Measurements from ENCODE around the gene AKNA.

Gene AKNA

GRCh38 chr9:114405294-114406034 is 17.7 kb upstream of the AKNA start:
- TF ChIP-seq TAF1 (IDR thresholded peaks at IDR 0.05; ENCODE audit: borderline replicate concordance, insufficient read depth, low read length) = no peak

DNA sequence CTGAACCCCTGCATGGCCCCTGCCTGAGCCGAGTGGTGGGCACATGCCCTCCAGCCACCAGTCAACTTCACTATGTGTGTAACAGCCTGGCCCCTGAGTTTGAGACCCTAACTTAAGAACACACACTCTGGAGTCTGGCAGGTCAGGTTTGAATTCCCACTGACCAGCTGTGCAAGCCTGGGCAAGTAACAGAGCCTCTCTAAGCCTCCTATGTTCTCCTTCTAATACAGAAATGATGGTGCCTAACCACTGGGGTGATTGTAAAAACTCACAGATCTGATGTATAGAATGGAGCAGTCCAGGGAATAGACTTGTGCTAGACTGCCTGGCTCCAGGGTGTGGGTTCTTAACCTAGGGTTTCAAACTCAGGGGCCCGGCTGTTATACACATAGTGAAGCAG is 16.7 kb upstream of the AKNA start:
- TF ChIP-seq FOXP2 (optimal IDR thresholded peaks at IDR 0.05; ENCODE audit: borderline replicate concordance, extremely low read depth, extremely low read length, insufficient read depth) = no peak
- no peak for TF ChIP-seq SIN3A (IDR thresholded peaks at IDR 0.05; ENCODE audit: borderline replicate concordance, insufficient read depth, low read length)
- no peak for TF ChIP-seq TAF1 (IDR thresholded peaks at IDR 0.05; ENCODE audit: borderline replicate concordance, insufficient read depth, low read length)
- TF ChIP-seq POLR2AphosphoS5 (IDR thresholded peaks at IDR 0.05; ENCODE audit: low read depth, low read length) = no peak
- TF ChIP-seq, protein P1, sequence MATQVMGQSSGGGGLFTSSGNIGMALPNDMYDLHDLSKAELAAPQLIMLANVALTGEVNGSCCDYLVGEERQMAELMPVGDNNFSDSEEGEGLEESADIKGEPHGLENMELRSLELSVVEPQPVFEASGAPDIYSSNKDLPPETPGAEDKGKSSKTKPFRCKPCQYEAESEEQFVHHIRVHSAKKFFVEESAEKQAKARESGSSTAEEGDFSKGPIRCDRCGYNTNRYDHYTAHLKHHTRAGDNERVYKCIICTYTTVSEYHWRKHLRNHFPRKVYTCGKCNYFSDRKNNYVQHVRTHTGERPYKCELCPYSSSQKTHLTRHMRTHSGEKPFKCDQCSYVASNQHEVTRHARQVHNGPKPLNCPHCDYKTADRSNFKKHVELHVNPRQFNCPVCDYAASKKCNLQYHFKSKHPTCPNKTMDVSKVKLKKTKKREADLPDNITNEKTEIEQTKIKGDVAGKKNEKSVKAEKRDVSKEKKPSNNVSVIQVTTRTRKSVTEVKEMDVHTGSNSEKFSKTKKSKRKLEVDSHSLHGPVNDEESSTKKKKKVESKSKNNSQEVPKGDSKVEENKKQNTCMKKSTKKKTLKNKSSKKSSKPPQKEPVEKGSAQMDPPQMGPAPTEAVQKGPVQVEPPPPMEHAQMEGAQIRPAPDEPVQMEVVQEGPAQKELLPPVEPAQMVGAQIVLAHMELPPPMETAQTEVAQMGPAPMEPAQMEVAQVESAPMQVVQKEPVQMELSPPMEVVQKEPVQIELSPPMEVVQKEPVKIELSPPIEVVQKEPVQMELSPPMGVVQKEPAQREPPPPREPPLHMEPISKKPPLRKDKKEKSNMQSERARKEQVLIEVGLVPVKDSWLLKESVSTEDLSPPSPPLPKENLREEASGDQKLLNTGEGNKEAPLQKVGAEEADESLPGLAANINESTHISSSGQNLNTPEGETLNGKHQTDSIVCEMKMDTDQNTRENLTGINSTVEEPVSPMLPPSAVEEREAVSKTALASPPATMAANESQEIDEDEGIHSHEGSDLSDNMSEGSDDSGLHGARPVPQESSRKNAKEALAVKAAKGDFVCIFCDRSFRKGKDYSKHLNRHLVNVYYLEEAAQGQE (IDR thresholded peaks at IDR 0.05; ENCODE audit: insufficient read depth in 1 of 2, low read depth in 2 of 2, low read length in 2 of 2) = no peak

- TF ChIP-seq, protein P1 (IDR thresholded peaks at IDR 0.05; ENCODE audit: insufficient read depth in 1 of 2, low read depth in 2 of 2, low read length in 2 of 2) = no peak
- TF ChIP-seq TAF1 (IDR thresholded peaks at IDR 0.05; ENCODE audit: borderline replicate concordance, insufficient read depth, low read length) (no peak), FOXP2 (optimal IDR thresholded peaks at IDR 0.05; ENCODE audit: borderline replicate concordance, extremely low read depth, extremely low read length, insufficient read depth) (no peak), SIN3A (IDR thresholded peaks at IDR 0.05; ENCODE audit: borderline replicate concordance, insufficient read depth, low read length) (no peak), POLR2AphosphoS5 (IDR thresholded peaks at IDR 0.05; ENCODE audit: low read depth, low read length) (no peak)
Observed at GRCh38 chr9:114403153-114403756, 15.5 kb upstream of the AKNA start.

- no peak for TF ChIP-seq FOXP2 (optimal IDR thresholded peaks at IDR 0.05; ENCODE audit: borderline replicate concordance, extremely low read depth, extremely low read length, insufficient read depth)
- TF ChIP-seq SIN3A (IDR thresholded peaks at IDR 0.05; ENCODE audit: borderline replicate concordance, insufficient read depth, low read length) = no peak
- TF ChIP-seq, protein P1 (IDR thresholded peaks at IDR 0.05; ENCODE audit: insufficient read depth in 1 of 2, low read depth in 2 of 2, low read length in 2 of 2) = no peak
- no peak for TF ChIP-seq TAF1 (IDR thresholded peaks at IDR 0.05; ENCODE audit: borderline replicate concordance, insufficient read depth, low read length)
- no peak for TF ChIP-seq POLR2AphosphoS5 (IDR thresholded peaks at IDR 0.05; ENCODE audit: low read depth, low read length)
Observed at GRCh38 chr9:114401344-114401743, 13.6 kb upstream of the AKNA start.

DNA sequence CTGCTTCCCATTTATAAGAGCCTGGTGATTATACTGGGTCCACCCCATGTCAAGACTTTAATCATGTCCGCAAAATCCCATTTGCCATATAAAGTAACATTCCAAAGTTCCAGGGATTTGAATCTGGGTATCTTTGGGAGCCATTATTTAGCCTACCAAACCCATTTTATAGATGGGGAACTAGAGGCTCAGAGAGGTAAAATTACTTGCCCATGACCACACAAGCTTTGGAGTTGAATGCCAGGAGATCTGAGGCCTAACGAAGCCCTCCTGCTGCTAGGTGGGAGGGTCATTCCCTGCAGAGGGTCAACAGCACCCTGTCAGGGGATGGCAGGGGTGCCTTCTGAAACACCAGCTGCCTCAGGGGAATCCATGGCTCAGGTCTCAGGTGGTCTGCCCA is 13.0 kb upstream of the AKNA start:
- TF ChIP-seq SIN3A (IDR thresholded peaks at IDR 0.05; ENCODE audit: borderline replicate concordance, insufficient read depth, low read length) (no peak), FOXP2 (optimal IDR thresholded peaks at IDR 0.05; ENCODE audit: borderline replicate concordance, extremely low read depth, extremely low read length, insufficient read depth) (no peak), TAF1 (IDR thresholded peaks at IDR 0.05; ENCODE audit: borderline replicate concordance, insufficient read depth, low read length) (no peak), POLR2AphosphoS5 (IDR thresholded peaks at IDR 0.05; ENCODE audit: low read depth, low read length) (no peak)
- TF ChIP-seq, protein P1 (IDR thresholded peaks at IDR 0.05; ENCODE audit: insufficient read depth in 1 of 2, low read depth in 2 of 2, low read length in 2 of 2) = no peak

All from PFSK-1 (cell line).